Panc1 (cell line): ENCODE data around the gene P2RX4. TPM values are rescaled to one million over a fixed set of nuclear protein-coding genes. Genes with fewer than 3 reads are reported as not detected.
"Not testable (repeated sequence)": the region's sequence is repeated elsewhere in the genome, so short reads cannot be mapped to it uniquely, and the experiment has no call there.

Source experiments
- ATAC-seq: fragments of 200-7000 bp; cut with Tn5 transposase; 2 replicates; pipeline ENCODE4 v1.9.1; 2020; ENCODE audit warnings: mild to moderate bottlenecking, moderate library complexity
- BruUV-seq: library from RNA; stranded (reverse); fragments of 400-500 nt; replicated peaks from 2 replicates; lab custom pipeline; 2021; lab: Mats Ljungman, UMichigan
- CTCF ChIA-PET: fragments of 300-600 bp; sonication (Branson Sonifier 250); formaldehyde crosslinking; loops from one replicate; lab custom pipeline; 2022; ENCODE audit warnings: antibody characterized with exemption; lab: Charles Lee
- POLR2A ChIA-PET: fragments of 300-600 bp; sonication (Branson Sonifier 250); formaldehyde crosslinking; loops from one replicate; lab custom pipeline; 2022; ENCODE audit warnings: antibody characterized with exemption; lab: Charles Lee
- DNase-seq: peaks from one replicate; pipeline ENCODE4 v3.0.0-alpha.2; 2010; ENCODE audit warnings: low read depth, low spot score
- H3K27ac ChIP-seq: 2 replicates; pipeline ENCODE4 v1.5.1; 2011; ENCODE audit warnings: mild to moderate bottlenecking, low read length, inconsistent platforms
- H3K27me3 ChIP-seq: fragments of 200-500 bp; sonication (Bioruptor generic); 2 replicates; pipeline ENCODE4 v1.6.0; 2014; ENCODE audit warnings: low read length, inconsistent platforms; ENCODE audit not compliant: control insufficient read depth, insufficient read depth
- H3K36me3 ChIP-seq: fragments of 200-500 bp; sonication (Bioruptor generic); 2 replicates; pipeline ENCODE4 v1.5.1; 2014; ENCODE audit warnings: inconsistent platforms, mild to moderate bottlenecking, low read length, moderate library complexity; ENCODE audit not compliant: control insufficient read depth, insufficient read depth
- H3K4me1 ChIP-seq: 2 replicates; pipeline ENCODE4 v1.5.1; 2011; ENCODE audit warnings: inconsistent platforms, mild to moderate bottlenecking, low read length, moderate library complexity; ENCODE audit not compliant: control insufficient read depth, insufficient read depth
- H3K4me3 ChIP-seq, 2 experiments: 2 replicates each; pipeline ENCODE4 v1.5.1; 2011 to 2012; ENCODE audit warnings: low read depth in 2 of 2, low read length in 2 of 2, mild to moderate bottlenecking in 2 of 2, inconsistent platforms in 1 of 2, moderate library complexity in 1 of 2
- H3K9me3 ChIP-seq: fragments of 200-500 bp; sonication (Bioruptor generic); 2 replicates; pipeline ENCODE4 v1.5.1; 2014; ENCODE audit warnings: low read depth, mild to moderate bottlenecking, inconsistent platforms, low read length, moderate library complexity; ENCODE audit not compliant: control insufficient read depth, insufficient read depth
- POLR2AphosphoS5 ChIP-seq: IDR thresholded peaks from 2 replicates; pipeline ENCODE4 v1.6.1; 2012; ENCODE audit warnings: mild to moderate bottlenecking, low read depth, low read length, moderate library complexity
- SIN3A ChIP-seq: IDR thresholded peaks from 2 replicates; pipeline ENCODE4 v1.6.1; 2012; ENCODE audit warnings: low read depth, mild to moderate bottlenecking, low read length, moderate library complexity, borderline replicate concordance; ENCODE audit not compliant: insufficient read depth
- TCF7L2 ChIP-seq: IDR thresholded peaks from 2 replicates; pipeline ENCODE4 v1.6.1; 2011; ENCODE audit warnings: mild to moderate bottlenecking, low read depth, low read length, inconsistent platforms
- in situ Hi-C: cut with HindIII; loops from 2 replicates; pipeline ENCODE4 v1.10.0; 2016; ENCODE audit warnings: low sequenced_read_pairs, low pct_unique_long_range_greater_than_20kb
- intact Hi-C: fragments of 100-400 bp; cut with micrococcal nuclease; formaldehyde crosslinking; loops from one replicate; pipeline ENCODE4 v1.10.0; 2022; ENCODE audit not compliant: unreplicated experiment
- total RNA-seq: library from RNA; stranded (reverse); gene quantifications from one replicate; pipeline ENCODE4 v1.2.1, GENCODE V29; 2021; ENCODE audit not compliant: unreplicated experiment
- TF ChIP-seq, protein P1 (sequence below), 2 experiments: IDR thresholded peaks; 2 replicates each; pipeline ENCODE4 v1.6.1; 2011 to 2012; ENCODE audit warnings: low read depth in 2 of 2, control low read depth in 1 of 2, low read length in 1 of 2, mild to moderate bottlenecking in 1 of 2, moderate library complexity in 1 of 2; ENCODE audit not compliant: insufficient read depth in 1 of 2
- TF ChIP-seq, protein P2 (sequence below): fragments of 450-650 bp; IDR thresholded peaks from 2 replicates; pipeline ENCODE4 v1.5.1; 2017; ENCODE audit warnings: mild to moderate bottlenecking

P2RX4 gene
- total RNA-seq, 1 experiment from 2014 or later = 12.4 TPM

DNA sequence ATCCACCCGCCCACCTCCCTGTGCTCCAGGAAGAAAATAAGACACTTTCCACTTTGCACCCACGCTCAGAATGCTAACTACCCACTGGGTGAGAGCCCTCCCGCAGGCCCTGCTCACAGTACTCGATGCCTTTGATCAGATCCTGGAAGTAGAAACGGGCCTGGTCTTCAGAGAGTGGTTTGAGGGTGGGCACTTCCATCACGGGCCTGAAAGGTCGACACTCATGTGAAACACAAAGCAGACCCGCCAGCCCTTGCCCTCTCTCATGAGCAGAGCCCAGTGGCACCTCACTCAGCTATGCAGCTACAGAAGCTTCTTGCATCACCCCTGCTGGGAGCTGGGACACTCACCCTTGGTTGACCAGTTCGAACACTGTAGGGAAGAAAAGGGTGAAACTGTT is 45.5 kb downstream of the P2RX4 start:
- intact Hi-C loops = no loop called here
- ATAC-seq = peak; percentile 62; the same call in 1 of the 2 replicates

DNA sequence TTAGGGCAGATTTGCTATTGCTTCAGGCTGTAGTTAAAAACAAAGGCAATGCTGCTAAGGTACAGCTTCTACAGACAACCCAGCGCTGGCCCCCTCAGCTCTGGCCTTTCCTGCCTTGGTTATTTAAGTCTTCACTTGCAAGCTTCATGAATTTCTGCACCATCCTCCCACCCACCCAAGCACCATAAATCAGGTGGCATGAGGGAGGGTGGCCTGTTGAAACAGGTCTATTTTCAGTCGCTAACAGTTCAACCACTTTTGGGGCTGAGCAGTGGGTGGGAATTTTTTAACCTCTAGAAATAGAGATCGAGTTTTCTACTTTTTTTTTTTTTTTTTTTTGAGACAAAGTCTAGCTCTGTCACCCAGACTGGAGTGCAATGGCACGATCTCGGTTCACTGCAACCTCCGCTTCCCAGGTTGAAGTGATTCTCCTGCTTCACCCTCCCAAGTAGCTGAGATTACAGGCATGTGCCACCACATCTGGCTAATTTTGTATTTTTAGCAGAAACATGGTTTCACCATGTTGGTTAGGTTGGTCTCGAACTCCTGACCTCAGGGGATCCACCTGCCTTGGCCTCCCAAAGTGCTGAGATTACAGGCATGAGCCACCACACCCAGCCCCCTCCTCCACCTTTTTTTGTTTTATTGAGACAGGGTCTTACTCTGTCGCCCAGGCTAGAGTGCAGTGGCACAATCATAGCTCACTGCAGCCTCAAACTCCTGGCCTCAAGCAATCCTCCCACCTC is 47.9 kb downstream of the P2RX4 start:
- BruUV-seq, H3K4me1 ChIP-seq, in situ Hi-C loops, H3K4me3 ChIP-seq, H3K9me3 ChIP-seq, H3K36me3 ChIP-seq, H3K27ac ChIP-seq, H3K27me3 ChIP-seq, intact Hi-C loops, CTCF ChIA-PET, ATAC-seq, DNase-seq: not testable (repeated sequence)
- POLR2A ChIA-PET = interaction anchor here (0.6 kb wide), 1 partner anchor 204 kb away, joined by 7 read pairs; no protein-coding TSS in a partner anchor

More for the DNA sequence above, 45.5 kb downstream of the P2RX4 start:
- ChIA-PET CTCF (interaction anchor here (0.8 kb wide), 1 partner anchor 9 kb away, joined by 5 read pairs; no protein-coding TSS in a partner anchor), POLR2A (no interaction called here)
- H3K4me3 ChIP-seq = no peak overlapping the region
- H3K27me3 ChIP-seq = no peaks in the 10 kb centered on the region
- H3K9me3 ChIP-seq = no peaks in the 10 kb centered on the region
- H3K36me3 ChIP-seq = peaks cover 4% of the 10 kb centered on the region; the same call in 1 of the 2 replicates
- H3K27ac ChIP-seq = no peak overlapping the region
- no peaks in the 10 kb centered on the region for H3K4me1 ChIP-seq
- in situ Hi-C loops = no loop called here
- TF ChIP-seq, protein P1, sequence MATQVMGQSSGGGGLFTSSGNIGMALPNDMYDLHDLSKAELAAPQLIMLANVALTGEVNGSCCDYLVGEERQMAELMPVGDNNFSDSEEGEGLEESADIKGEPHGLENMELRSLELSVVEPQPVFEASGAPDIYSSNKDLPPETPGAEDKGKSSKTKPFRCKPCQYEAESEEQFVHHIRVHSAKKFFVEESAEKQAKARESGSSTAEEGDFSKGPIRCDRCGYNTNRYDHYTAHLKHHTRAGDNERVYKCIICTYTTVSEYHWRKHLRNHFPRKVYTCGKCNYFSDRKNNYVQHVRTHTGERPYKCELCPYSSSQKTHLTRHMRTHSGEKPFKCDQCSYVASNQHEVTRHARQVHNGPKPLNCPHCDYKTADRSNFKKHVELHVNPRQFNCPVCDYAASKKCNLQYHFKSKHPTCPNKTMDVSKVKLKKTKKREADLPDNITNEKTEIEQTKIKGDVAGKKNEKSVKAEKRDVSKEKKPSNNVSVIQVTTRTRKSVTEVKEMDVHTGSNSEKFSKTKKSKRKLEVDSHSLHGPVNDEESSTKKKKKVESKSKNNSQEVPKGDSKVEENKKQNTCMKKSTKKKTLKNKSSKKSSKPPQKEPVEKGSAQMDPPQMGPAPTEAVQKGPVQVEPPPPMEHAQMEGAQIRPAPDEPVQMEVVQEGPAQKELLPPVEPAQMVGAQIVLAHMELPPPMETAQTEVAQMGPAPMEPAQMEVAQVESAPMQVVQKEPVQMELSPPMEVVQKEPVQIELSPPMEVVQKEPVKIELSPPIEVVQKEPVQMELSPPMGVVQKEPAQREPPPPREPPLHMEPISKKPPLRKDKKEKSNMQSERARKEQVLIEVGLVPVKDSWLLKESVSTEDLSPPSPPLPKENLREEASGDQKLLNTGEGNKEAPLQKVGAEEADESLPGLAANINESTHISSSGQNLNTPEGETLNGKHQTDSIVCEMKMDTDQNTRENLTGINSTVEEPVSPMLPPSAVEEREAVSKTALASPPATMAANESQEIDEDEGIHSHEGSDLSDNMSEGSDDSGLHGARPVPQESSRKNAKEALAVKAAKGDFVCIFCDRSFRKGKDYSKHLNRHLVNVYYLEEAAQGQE (IDR thresholded peaks at IDR 0.05; ENCODE audit: insufficient read depth in 1 of 2, low read depth in 2 of 2, low read length in 1 of 2) = no peak
- no peak for TF ChIP-seq SIN3A
- TF ChIP-seq, protein P2, sequence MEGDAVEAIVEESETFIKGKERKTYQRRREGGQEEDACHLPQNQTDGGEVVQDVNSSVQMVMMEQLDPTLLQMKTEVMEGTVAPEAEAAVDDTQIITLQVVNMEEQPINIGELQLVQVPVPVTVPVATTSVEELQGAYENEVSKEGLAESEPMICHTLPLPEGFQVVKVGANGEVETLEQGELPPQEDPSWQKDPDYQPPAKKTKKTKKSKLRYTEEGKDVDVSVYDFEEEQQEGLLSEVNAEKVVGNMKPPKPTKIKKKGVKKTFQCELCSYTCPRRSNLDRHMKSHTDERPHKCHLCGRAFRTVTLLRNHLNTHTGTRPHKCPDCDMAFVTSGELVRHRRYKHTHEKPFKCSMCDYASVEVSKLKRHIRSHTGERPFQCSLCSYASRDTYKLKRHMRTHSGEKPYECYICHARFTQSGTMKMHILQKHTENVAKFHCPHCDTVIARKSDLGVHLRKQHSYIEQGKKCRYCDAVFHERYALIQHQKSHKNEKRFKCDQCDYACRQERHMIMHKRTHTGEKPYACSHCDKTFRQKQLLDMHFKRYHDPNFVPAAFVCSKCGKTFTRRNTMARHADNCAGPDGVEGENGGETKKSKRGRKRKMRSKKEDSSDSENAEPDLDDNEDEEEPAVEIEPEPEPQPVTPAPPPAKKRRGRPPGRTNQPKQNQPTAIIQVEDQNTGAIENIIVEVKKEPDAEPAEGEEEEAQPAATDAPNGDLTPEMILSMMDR = no peak
- no peak for TF ChIP-seq POLR2AphosphoS5
- TF ChIP-seq TCF7L2 = no peak
- DNase-seq = no peak
- BruUV-seq = no TSS peak

DNA sequence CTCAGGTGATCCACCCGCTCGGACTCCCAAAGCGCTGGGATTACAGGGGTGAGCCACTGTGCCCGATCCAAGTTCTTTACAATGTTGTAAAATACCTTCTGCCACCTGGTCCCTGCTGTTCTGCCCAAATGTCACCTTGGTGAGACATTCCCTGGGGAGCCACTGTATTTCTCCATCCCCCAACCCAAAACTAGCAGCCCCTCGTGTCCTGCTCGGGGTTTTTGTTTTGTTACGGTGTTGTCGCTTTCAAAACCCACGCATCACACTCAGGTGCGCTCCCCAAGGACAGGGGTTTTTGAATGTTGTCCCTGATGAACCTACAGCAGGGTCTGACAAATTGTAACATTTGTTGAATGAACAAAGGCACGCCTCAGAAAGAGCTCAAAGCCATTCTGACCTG is 49.1 kb downstream of the P2RX4 start:
- no peak for DNase-seq
- Histone ChIP-seq H3K4me1 (no peaks in the 10 kb centered on the region), H3K9me3 (no peaks in the 10 kb centered on the region), H3K27me3 (no peaks in the 10 kb centered on the region), H3K36me3 (peaks cover 2% of the 10 kb centered on the region; the same call in 1 of the 2 replicates), H3K4me3 (no peak overlapping the region), H3K27ac (no peak overlapping the region)
- TF ChIP-seq TCF7L2 (no peak), SIN3A (no peak), POLR2AphosphoS5 (no peak)
- TF ChIP-seq, protein P2 = no peak
- TF ChIP-seq, protein P1 (IDR thresholded peaks at IDR 0.05; ENCODE audit: insufficient read depth in 1 of 2, low read depth in 2 of 2, low read length in 1 of 2) = no peak
- no peak for ATAC-seq
- POLR2A ChIA-PET = no interaction called here
- in situ Hi-C loops = no loop called here
- BruUV-seq = no TSS peak
- intact Hi-C loops = no loop called here
- CTCF ChIA-PET = no interaction called here
